Caco-2 (cell line): ENCODE data around the gene AUTS2. TPM values are rescaled to one million over a fixed set of nuclear protein-coding genes. Genes with fewer than 3 reads are reported as not detected.

Experiments
- BruUV-seq: library from RNA; stranded (reverse); fragments of 400-500 nt; replicated peaks from 2 replicates; lab custom pipeline; 2021; lab: Mats Ljungman, UMichigan
- CTCF ChIA-PET: fragments of 300-600 bp; sonication (Branson Sonifier 250); formaldehyde crosslinking; loops from one replicate; lab custom pipeline; 2022; ENCODE audit warnings: antibody characterized with exemption; lab: Charles Lee
- POLR2A ChIA-PET: fragments of 300-600 bp; sonication (Branson Sonifier 250); formaldehyde crosslinking; loops from one replicate; lab custom pipeline; 2022; ENCODE audit warnings: antibody characterized with exemption; lab: Charles Lee
- DNase-seq, 2 experiments: peaks; one replicate each; pipeline versions ENCODE4 v3.0.0 to v3.0.0-alpha.2; 2020 to 2022
- H3K27me3 ChIP-seq: replicated peaks from 2 replicates; pipeline ENCODE4 v1.6.0; 2011; ENCODE audit warnings: low read length; ENCODE audit not compliant: control insufficient read depth, insufficient read depth
- H3K36me3 ChIP-seq: 2 replicates; pipeline ENCODE4 v1.5.1; 2011; ENCODE audit warnings: low read length; ENCODE audit not compliant: control insufficient read depth, insufficient read depth
- H3K4me1 ChIP-seq: fragments of 250-450 bp; sonication (Bioruptor Pico); 2 replicates; pipeline ENCODE4 v1.5.1; 2020; ENCODE audit warnings: mild to moderate bottlenecking
- H3K4me3 ChIP-seq: 2 replicates; pipeline ENCODE4 v1.5.1; 2011; ENCODE audit warnings: low read depth, mild to moderate bottlenecking, control low read depth, low read length
- H3K9me3 ChIP-seq: fragments of 250-450 bp; sonication (Bioruptor Pico); 2 replicates; pipeline ENCODE4 v1.5.1; 2020; ENCODE audit warnings: mild to moderate bottlenecking, moderate library complexity
- H3K27ac Mint-ChIP-seq: one replicate; pipeline ENCODE4 v1.8.0; 2022; ENCODE audit warnings: mixed read lengths; ENCODE audit not compliant: unreplicated experiment
- H3K27me3 Mint-ChIP-seq: one replicate; pipeline ENCODE4 v1.8.0; 2022; ENCODE audit warnings: mixed read lengths; ENCODE audit not compliant: insufficient read depth, unreplicated experiment
- H3K36me3 Mint-ChIP-seq: one replicate; pipeline ENCODE4 v1.8.0; 2022; ENCODE audit warnings: mild to moderate bottlenecking, mixed read lengths; ENCODE audit not compliant: insufficient read depth, unreplicated experiment
- H3K4me1 Mint-ChIP-seq: one replicate; pipeline ENCODE4 v1.8.0; 2022; ENCODE audit warnings: low read depth, mixed read lengths; ENCODE audit not compliant: unreplicated experiment
- H3K4me3 Mint-ChIP-seq: one replicate; pipeline ENCODE4 v1.8.0; 2022; ENCODE audit warnings: mild to moderate bottlenecking, moderate library complexity, mixed read lengths; ENCODE audit not compliant: unreplicated experiment
- H3K9me3 Mint-ChIP-seq: one replicate; pipeline ENCODE4 v1.8.0; 2022; ENCODE audit warnings: mixed read lengths; ENCODE audit not compliant: unreplicated experiment
- CTCF ChIP-seq, 2 experiments: fragments of 200-600 bp in 1 of 2; IDR thresholded peaks; 1 replicate in 1 of 2; 2 replicates in 1 of 2; pipeline versions ENCODE4 v1.5.1 to v1.8.0; 2011 to 2022; ENCODE audit warnings: antibody characterized with exemption in 1 of 2, control low read depth in 1 of 2, inconsistent platforms in 1 of 2, low read depth in 1 of 2, low read length in 1 of 2, mild to moderate bottlenecking in 1 of 2, moderate library complexity in 1 of 2; ENCODE audit not compliant: insufficient read depth in 1 of 2, severe bottlenecking in 1 of 2, unreplicated experiment in 1 of 2
- intact Hi-C: fragments of 100-400 bp; cut with micrococcal nuclease; formaldehyde crosslinking; loops from one replicate; pipeline ENCODE4 v1.10.0; 2022; ENCODE audit not compliant: unreplicated experiment
- total RNA-seq: library from RNA; stranded (reverse); gene quantifications from 2 replicates; pipeline ENCODE4 v1.2.3, GENCODE V29; 2022

AUTS2 gene
- total RNA-seq, 1 experiment from 2014 or later = 37.1 TPM

- TF ChIP-seq CTCF (IDR thresholded peaks at IDR 0.05; ENCODE audit: insufficient read depth in 1 of 2, low read depth in 1 of 2, low read length in 1 of 2, severe bottlenecking in 1 of 2, unreplicated experiment in 1 of 2) = no peak
- Histone ChIP-seq H3K4me1 (no peaks in the 10 kb centered on the region), H3K36me3 (no peaks in the 10 kb centered on the region), H3K4me3 (no peak overlapping the region), H3K9me3 (no peaks in the 10 kb centered on the region), H3K27me3 (no peaks in the 10 kb centered on the region)
- intact Hi-C loops = no loop called here
- Mint-ChIP-seq H3K4me1 (no peaks in the 10 kb centered on the region), H3K36me3 (no peaks in the 10 kb centered on the region), H3K4me3 (no peak overlapping the region), H3K9me3 (no peaks in the 10 kb centered on the region), H3K27ac (no peak overlapping the region), H3K27me3 (no peaks in the 10 kb centered on the region)
- ChIA-PET POLR2A (no interaction called here), CTCF (no interaction called here)
- BruUV-seq = no TSS peak
- no peak for DNase-seq
Measured at GRCh38 chr7:69768986-69769595, 170.8 kb downstream of the AUTS2 start.

- POLR2A ChIA-PET = no interaction called here
- Mint-ChIP-seq H3K4me1 (no peaks in the 10 kb centered on the region), H3K4me3 (no peak overlapping the region), H3K27ac (no peak overlapping the region), H3K9me3 (no peaks in the 10 kb centered on the region), H3K27me3 (no peaks in the 10 kb centered on the region), H3K36me3 (no peaks in the 10 kb centered on the region)
- TF ChIP-seq CTCF (IDR thresholded peaks at IDR 0.05; ENCODE audit: insufficient read depth in 1 of 2, low read depth in 1 of 2, low read length in 1 of 2, severe bottlenecking in 1 of 2, unreplicated experiment in 1 of 2) = no peak
- no TSS peak for BruUV-seq
- Histone ChIP-seq H3K9me3 (no peaks in the 10 kb centered on the region), H3K27me3 (no peaks in the 10 kb centered on the region), H3K4me3 (no peak overlapping the region), H3K4me1 (no peaks in the 10 kb centered on the region), H3K36me3 (no peaks in the 10 kb centered on the region)
- no peak for DNase-seq
- intact Hi-C loops = no loop called here
- CTCF ChIA-PET = no interaction called here
Measured at GRCh38 chr7:69769826-69770225, 171.6 kb downstream of the AUTS2 start.

GRCh38 chr7:69770613-69771012, 172.3 kb downstream of the AUTS2 start:
- no peak overlapping the region for H3K4me3 Mint-ChIP-seq
- no peaks in the 10 kb centered on the region for H3K27me3 Mint-ChIP-seq
- Histone ChIP-seq H3K4me1 (no peaks in the 10 kb centered on the region), H3K27me3 (no peaks in the 10 kb centered on the region), H3K36me3 (no peaks in the 10 kb centered on the region), H3K4me3 (no peak overlapping the region), H3K9me3 (no peaks in the 10 kb centered on the region)
- no TSS peak for BruUV-seq
- H3K27ac Mint-ChIP-seq = no peak overlapping the region
- ChIA-PET POLR2A (no interaction called here), CTCF (interaction anchor here (0.7 kb wide), 1 partner anchor 171 kb away, joined by 3 read pairs; no protein-coding TSS in a partner anchor)
- TF ChIP-seq CTCF (IDR thresholded peaks at IDR 0.05; ENCODE audit: insufficient read depth in 1 of 2, low read depth in 1 of 2, low read length in 1 of 2, severe bottlenecking in 1 of 2, unreplicated experiment in 1 of 2) = no peak
- H3K9me3 Mint-ChIP-seq = no peaks in the 10 kb centered on the region
- intact Hi-C loops = no loop called here
- no peak for DNase-seq
- no peaks in the 10 kb centered on the region for H3K36me3 Mint-ChIP-seq
- no peaks in the 10 kb centered on the region for H3K4me1 Mint-ChIP-seq
